Glomerular endothelial cell (primary cell): ENCODE results near the gene KCNN2. TPM values are rescaled to one million over a fixed set of nuclear protein-coding genes. Genes with fewer than 3 reads are reported as not detected.

ENCODE experiments used
- DNase-seq: peaks from one replicate; pipeline ENCODE4 v3.0.0-alpha.2; 2011; ENCODE audit warnings: low read depth, low spot score; ENCODE audit errors: extremely low read depth
- total RNA-seq: library from RNA; depleted of rRNA; stranded (reverse); fragments of >200 nt; gene quantifications from 2 replicates; pipeline ENCODE4 v1.2.3, GENCODE V29; 2015

Gene KCNN2
- total RNA-seq, 1 donor from 2014 or later = 8.0 TPM

DNA sequence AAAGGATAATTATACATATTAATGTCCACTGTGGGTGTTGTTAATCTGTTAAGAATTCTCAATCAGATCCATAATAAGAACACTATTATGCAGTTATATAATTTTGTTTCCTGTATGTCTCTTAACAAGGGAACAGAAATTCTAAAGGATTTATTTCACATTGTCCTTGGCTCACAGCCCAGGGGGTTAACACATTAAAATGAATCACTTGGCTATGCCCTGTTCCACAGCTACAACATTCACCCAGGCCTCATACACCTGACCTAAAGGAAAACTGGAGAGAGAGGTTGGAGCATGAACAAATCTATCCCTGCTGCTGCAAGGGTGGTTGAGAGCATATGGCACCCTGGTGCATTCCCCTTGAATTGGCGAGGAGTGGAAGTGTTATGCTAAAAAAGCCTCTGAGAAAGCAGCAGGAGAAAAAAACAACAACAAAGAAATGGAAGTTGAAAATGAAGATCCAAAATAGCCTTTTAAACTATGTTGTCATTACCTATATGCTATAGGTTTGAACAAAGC is 116.0 kb downstream of the KCNN2 start:
- DNase-seq = no peak

DNA sequence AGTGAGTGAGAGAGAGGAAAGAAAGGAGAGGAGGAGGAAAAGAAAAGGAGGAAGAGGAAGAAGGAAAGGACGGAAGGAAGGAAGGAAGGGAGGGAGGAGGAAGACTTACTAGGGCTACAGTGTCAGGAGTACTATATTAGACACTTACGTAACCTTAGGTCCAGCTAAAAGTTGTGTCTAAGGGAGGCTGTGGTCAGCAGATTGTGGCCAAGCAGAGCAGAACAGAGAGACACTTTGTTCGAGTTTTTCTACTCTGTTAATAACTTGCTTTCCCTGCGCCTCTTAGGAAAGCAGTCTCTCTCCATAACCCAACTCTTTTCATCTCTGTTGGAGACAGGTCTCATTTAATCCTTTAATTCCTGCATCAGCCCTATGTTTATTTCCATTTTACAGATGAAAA is 138.9 kb downstream of the KCNN2 start:
- DNase-seq = no peak

DNA sequence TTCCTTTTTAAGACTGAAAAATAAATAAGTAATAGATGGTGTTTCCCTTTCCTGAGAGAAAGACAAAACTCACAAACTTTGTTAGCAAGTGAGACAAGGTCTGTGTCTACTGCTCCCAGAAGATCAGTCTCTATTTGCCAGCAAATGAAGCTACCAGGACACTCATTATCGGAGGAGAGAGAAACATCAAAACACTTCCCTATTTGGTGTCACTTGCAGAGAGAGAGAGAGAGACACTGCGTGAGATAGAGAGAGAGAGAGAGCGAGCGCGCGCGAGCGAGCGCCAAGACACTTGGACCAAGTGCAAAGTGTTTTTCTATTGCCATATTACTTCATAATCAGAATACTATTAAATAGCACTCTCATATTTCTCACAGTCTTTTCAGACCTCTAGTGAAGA is 142.7 kb downstream of the KCNN2 start:
- no peak for DNase-seq

DNA sequence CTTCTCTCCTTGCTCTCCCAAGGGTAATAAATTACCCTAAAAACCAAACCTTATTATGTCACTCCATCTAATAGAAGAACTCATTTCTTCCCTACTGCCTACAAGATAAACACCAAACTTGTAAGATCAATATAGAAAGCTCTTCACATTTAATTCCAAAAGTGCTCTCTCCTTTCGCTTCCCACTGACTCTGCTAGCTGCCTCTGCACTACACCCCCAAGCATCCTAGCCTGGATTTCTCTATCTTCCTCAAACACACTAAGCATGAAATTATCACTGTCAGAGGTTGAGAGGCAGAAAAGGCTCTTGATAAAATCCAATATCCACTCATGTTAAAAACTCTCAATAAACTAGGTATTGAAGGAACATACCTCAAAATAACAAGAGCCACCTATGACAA is 162.4 kb downstream of the KCNN2 start:
- no peak for DNase-seq

DNA sequence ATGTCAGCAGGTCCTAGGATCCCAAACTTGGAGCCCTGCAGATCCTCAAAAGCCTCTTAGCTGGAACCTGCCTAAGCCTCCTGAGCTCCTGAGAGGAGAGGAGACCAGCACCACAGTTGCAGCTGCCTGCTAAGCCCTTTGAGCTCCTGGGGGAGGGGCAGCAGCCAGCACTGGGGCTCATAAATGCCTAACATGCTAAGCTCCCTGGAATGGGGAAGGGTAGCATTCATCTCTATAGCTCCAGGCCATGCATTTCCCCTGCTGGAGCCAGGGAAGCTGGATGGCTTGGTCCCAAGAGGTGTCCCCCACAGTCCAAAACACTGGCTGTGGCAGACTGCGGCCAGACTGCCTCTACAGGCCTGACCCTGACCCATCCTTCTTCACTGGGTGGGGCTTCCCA is 182.7 kb downstream of the KCNN2 start:
- no peak for DNase-seq
